ENCODE measurements around the gene FCHSD1. TPM values are rescaled to one million over a fixed set of nuclear protein-coding genes. Genes with fewer than 3 reads are reported as not detected.
A peak's percentile ranks its signal among the peaks of the same experiment; 100 is the strongest.

FCHSD1 gene
- polyA plus RNA-seq, 4 donors: 8.3 to 22.0 (median 13.6) TPM

- Histone ChIP-seq H3K9me3 (ENCODE audit: control insufficient read depth in 2 of 2, insufficient read depth in 1 of 2, low read depth in 1 of 2, low read length in 1 of 2) (no peaks in the 10 kb centered on the region), H3K27ac (ENCODE audit: low read depth in 1 of 3, low read length in 2 of 3) (no peak overlapping the region), H3K4me1 (ENCODE audit: control insufficient read depth in 3 of 3, insufficient read depth in 2 of 3, low read depth in 1 of 3, low read length in 2 of 3) (peaks cover 0 to 13% (median 0%) of the 10 kb centered on the region in 3 donors), H3K36me3 (ENCODE audit: control insufficient read depth in 3 of 3, insufficient read depth in 2 of 3, low read depth in 1 of 3, low read length in 3 of 3) (no peaks in the 10 kb centered on the region), H3K27me3 (ENCODE audit: control insufficient read depth in 3 of 3, insufficient read depth in 3 of 3, low read length in 3 of 3) (peaks cover 0 to 19% (median 0%) of the 10 kb centered on the region in 3 donors), H3K4me3 (ENCODE audit: low read depth in 1 of 3, low read length in 3 of 3) (peak overlapping the region in 1 of 3 donors; percentile 28)
- FAIRE-seq (no peak), DNase-seq (peak; percentile 76 to 92)
- WGBS, 3 donors: 2 to 4% (median 3%) methylated on average over 30 of the region's 30 CpGs
Measured at GRCh38 chr5:141691867-141692532, 40.8 kb upstream of the FCHSD1 start.

DNA sequence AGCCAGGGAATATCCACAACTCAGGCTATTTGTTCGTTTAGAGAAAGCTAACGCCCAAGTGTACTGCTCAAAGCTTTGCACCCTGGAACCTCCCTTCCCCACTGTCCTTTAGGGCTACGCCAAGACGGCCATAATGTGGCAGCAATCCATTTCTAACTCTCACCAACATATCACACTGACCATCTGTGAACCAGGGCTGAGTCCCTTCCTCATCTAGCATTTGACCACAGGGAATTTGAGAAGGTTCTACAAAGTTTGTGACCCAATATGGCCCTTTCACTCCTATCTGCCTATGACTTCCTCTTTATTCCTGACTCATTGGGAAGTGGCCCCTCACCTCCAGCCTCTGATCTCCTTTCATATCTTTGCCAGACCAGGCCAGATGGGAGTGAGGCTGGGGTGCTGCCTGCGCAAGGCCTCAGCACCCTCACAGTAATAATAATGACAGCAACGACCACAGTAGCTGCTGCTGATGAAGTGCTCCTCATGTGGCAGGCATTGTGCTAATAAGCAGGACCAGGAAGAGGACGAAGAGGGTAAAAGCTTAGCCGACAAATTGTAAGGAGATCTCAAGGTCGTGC lies 40.2 kb upstream of the FCHSD1 start:
- peaks cover 0 to 13% (median 0%) of the 10 kb centered on the region in 3 donors for H3K4me1 ChIP-seq (ENCODE audit: control insufficient read depth in 3 of 3, insufficient read depth in 2 of 3, low read depth in 1 of 3, low read length in 2 of 3)
- DNase-seq (no peak), FAIRE-seq (no peak)
- WGBS, 3 donors: 74 to 78% (median 76%) methylated on average over 9 of the region's 9 CpGs
- no peaks in the 10 kb centered on the region for H3K36me3 ChIP-seq (ENCODE audit: control insufficient read depth in 3 of 3, insufficient read depth in 2 of 3, low read depth in 1 of 3, low read length in 3 of 3)
- no peak overlapping the region for H3K4me3 ChIP-seq (ENCODE audit: low read depth in 1 of 3, low read length in 3 of 3)
- no peaks in the 10 kb centered on the region for H3K9me3 ChIP-seq (ENCODE audit: control insufficient read depth in 2 of 2, insufficient read depth in 1 of 2, low read depth in 1 of 2, low read length in 1 of 2)
- H3K27ac ChIP-seq (ENCODE audit: low read depth in 1 of 3, low read length in 2 of 3): no peak overlapping the region
- H3K27me3 ChIP-seq (ENCODE audit: control insufficient read depth in 3 of 3, insufficient read depth in 3 of 3, low read length in 3 of 3): peaks cover 0 to 17% (median 0%) of the 10 kb centered on the region in 3 donors

- DNase-seq (no peak), FAIRE-seq (no peak)
- Histone ChIP-seq H3K27ac (ENCODE audit: low read depth in 1 of 3, low read length in 2 of 3) (no peak overlapping the region), H3K27me3 (ENCODE audit: control insufficient read depth in 3 of 3, insufficient read depth in 3 of 3, low read length in 3 of 3) (peaks cover 0 to 17% (median 0%) of the 10 kb centered on the region in 3 donors), H3K9me3 (ENCODE audit: control insufficient read depth in 2 of 2, insufficient read depth in 1 of 2, low read depth in 1 of 2, low read length in 1 of 2) (no peaks in the 10 kb centered on the region), H3K4me1 (ENCODE audit: control insufficient read depth in 3 of 3, insufficient read depth in 2 of 3, low read depth in 1 of 3, low read length in 2 of 3) (peaks cover 0 to 7% (median 7%) of the 10 kb centered on the region in 3 donors), H3K36me3 (ENCODE audit: control insufficient read depth in 3 of 3, insufficient read depth in 2 of 3, low read depth in 1 of 3, low read length in 3 of 3) (no peaks in the 10 kb centered on the region), H3K4me3 (ENCODE audit: low read depth in 1 of 3, low read length in 3 of 3) (no peak overlapping the region)
- WGBS, 3 donors: 80 to 84% (median 81%) methylated on average over 3 of the region's 3 CpGs
Measured at GRCh38 chr5:141686648-141687416, 35.6 kb upstream of the FCHSD1 start.

DNA sequence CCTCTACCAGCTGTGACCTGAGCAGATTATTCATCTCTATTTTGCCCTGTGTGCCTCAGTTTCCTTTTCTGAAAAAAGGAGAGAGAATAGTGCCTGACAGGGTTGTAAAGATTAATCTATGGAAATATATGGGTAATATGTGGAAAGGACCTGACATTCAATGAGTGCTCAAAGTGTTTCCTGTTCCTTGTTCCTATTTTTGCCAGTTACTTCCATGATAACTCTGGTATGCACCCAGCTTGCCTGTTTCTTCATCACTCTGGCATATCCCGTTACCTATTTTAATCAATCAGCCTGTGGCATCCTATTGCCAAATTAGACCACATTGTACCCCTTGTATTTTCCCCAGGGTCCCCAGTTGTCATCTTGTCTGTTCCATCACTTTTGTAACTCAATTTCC lies 34.4 kb upstream of the FCHSD1 start:
- WGBS, 3 donors: 78 to 95% (median 92%) methylated on average over 1 of the region's 1 CpG
- peaks cover 4 to 18% (median 7%) of the 10 kb centered on the region in 3 donors for H3K4me1 ChIP-seq (ENCODE audit: control insufficient read depth in 3 of 3, insufficient read depth in 2 of 3, low read depth in 1 of 3, low read length in 2 of 3)
- peaks cover 0 to 2% (median 0%) of the 10 kb centered on the region in 3 donors for H3K36me3 ChIP-seq (ENCODE audit: control insufficient read depth in 3 of 3, insufficient read depth in 2 of 3, low read depth in 1 of 3, low read length in 3 of 3)
- FAIRE-seq (no peak), DNase-seq (no peak)
- H3K27ac ChIP-seq (ENCODE audit: low read depth in 1 of 3, low read length in 2 of 3): no peak overlapping the region
- no peaks in the 10 kb centered on the region for H3K9me3 ChIP-seq (ENCODE audit: control insufficient read depth in 2 of 2, insufficient read depth in 1 of 2, low read depth in 1 of 2, low read length in 1 of 2)
- H3K4me3 ChIP-seq (ENCODE audit: low read depth in 1 of 3, low read length in 3 of 3): no peak overlapping the region
- H3K27me3 ChIP-seq (ENCODE audit: control insufficient read depth in 3 of 3, insufficient read depth in 3 of 3, low read length in 3 of 3): peaks cover 0 to 11% (median 0%) of the 10 kb centered on the region in 3 donors

DNA sequence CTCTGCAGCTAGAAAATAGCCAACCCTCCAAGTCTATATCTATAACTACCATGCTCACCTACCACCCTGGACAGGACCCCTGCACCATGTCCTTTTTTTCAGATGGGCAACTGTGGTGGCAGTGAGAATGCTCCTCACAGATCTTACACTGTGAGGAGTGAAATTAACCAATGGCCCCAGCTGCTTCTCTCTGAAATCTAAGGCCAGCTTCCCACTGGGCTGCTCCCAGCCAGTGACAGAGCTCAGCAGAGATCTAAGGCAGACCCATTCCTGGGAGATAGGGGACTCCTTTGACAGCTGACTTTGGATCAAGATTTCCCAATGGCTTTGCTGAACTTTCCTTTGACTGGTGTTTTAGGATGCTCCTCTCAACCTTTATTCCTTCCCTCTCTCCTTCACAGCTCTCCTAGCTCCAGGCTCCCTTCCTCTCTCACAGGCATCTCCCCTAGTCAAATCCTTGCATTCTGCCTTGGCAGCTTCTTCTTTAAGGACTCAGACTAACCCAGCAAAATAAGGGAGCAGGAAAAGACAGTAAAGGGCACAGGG lies 32.5 kb upstream of the FCHSD1 start:
- FAIRE-seq: no peak
- Histone ChIP-seq H3K27me3 (ENCODE audit: control insufficient read depth in 3 of 3, insufficient read depth in 3 of 3, low read length in 3 of 3) (no peaks in the 10 kb centered on the region), H3K4me1 (ENCODE audit: control insufficient read depth in 3 of 3, insufficient read depth in 2 of 3, low read depth in 1 of 3, low read length in 2 of 3) (peaks cover 4 to 27% (median 7%) of the 10 kb centered on the region in 3 donors), H3K27ac (ENCODE audit: low read depth in 1 of 3, low read length in 2 of 3) (no peak overlapping the region), H3K9me3 (ENCODE audit: control insufficient read depth in 2 of 2, insufficient read depth in 1 of 2, low read depth in 1 of 2, low read length in 1 of 2) (no peaks in the 10 kb centered on the region), H3K4me3 (ENCODE audit: low read depth in 1 of 3, low read length in 3 of 3) (no peak overlapping the region), H3K36me3 (ENCODE audit: control insufficient read depth in 3 of 3, insufficient read depth in 2 of 3, low read depth in 1 of 3, low read length in 3 of 3) (peaks cover 0 to 16% (median 0%) of the 10 kb centered on the region in 3 donors)
- no peak for DNase-seq

DNA sequence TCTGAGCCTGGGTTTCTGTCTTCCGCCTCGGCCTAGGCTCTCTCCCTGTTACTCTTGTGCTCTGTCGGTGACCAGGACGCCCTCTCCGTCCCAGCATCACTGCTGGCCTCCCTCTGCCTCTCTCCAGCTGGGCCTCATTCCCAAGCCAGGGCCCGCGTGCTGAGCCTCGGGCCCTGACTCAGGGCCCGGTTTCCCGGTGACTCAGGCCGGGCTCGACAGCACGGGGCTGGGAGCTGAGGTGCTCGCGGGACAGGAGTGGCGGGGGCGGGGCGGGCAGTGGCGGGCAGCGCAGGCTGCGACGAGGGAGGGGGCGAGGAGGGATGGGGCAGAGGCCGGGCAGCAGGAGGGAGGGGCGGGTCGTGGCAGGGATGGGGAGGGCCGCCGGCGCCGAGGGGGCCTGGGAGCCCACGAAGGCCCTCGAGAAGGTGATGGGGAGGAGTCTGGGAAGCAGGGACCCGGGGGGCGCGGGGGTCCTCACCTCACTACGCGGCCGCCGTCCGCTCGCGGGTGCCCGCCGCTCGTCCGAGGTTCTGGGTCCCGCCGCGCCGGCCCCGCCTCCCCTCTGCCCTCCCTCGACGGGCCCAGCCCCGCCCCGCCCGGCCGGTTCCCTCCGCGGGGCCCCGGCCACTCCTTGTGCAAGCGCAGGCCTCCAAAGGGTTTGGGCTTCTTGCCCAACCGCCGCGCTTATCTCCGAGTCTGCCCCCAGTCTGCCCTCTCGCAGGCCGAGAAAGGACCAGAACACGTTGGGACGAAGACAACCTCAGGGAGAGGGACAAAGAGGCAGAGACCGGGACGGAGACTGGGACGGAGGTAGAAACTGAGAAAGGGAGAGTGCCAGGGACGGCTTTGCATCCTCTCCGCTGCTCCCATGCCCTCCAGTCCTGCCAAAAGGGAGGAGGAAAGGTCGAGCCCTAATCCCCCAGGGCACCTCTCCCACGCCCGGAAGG lies 30.8 kb upstream of the FCHSD1 start, which contains the start of gene ARAP3:
Gene ARAP3 (minus strand): TSS at position 536 of the 947 bp plus-strand sequence. CDS start 1,744 bp downstream, outside the sequence.
- Histone ChIP-seq H3K9me3 (ENCODE audit: control insufficient read depth in 2 of 2, insufficient read depth in 1 of 2, low read depth in 1 of 2, low read length in 1 of 2) (no peaks in the 10 kb centered on the region), H3K27me3 (ENCODE audit: control insufficient read depth in 3 of 3, insufficient read depth in 3 of 3, low read length in 3 of 3) (no peaks in the 10 kb centered on the region), H3K4me1 (ENCODE audit: control insufficient read depth in 3 of 3, insufficient read depth in 2 of 3, low read depth in 1 of 3, low read length in 2 of 3) (peaks cover 4 to 27% (median 7%) of the 10 kb centered on the region in 3 donors), H3K36me3 (ENCODE audit: control insufficient read depth in 3 of 3, insufficient read depth in 2 of 3, low read depth in 1 of 3, low read length in 3 of 3) (peaks cover 0 to 23% (median 2%) of the 10 kb centered on the region in 3 donors), H3K4me3 (ENCODE audit: low read depth in 1 of 3, low read length in 3 of 3) (peak within 1 kb of the TSS; percentile 32 to 37 (median 33)), H3K27ac (ENCODE audit: low read depth in 1 of 3, low read length in 2 of 3) (peak within 1 kb of the TSS; percentile 27 to 93 (median 70))
- peak; percentile 75 to 92 for DNase-seq
- no peak for FAIRE-seq
- 4 to 8% (median 5%) methylated on average over 59 to 77 of the region's 77 CpGs for WGBS, 3 donors

DNA sequence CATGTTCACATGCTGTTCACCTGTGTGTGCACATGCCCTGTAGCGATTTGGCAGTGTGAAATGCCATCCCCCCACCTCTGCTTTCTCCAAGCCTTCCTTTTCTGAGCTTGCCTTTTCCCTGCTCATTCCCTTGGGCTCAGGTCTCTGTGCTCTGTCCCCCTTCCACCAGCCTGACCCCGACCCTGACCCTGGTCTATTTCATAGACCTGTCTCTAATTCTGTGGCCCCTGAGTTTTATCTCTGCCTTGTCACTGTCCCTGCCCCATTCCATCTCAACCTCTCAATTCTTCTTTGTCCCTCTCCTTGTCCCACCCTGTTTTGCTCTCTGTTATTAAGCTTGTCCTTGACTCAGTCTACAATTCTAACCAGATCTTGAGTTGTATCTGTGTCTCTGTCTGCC lies 30.1 kb upstream of the FCHSD1 start:
- H3K27ac ChIP-seq (ENCODE audit: low read depth in 1 of 3, low read length in 2 of 3): peak overlapping the region; percentile 27 to 93 (median 65)
- no peak for FAIRE-seq
- no peak for DNase-seq
- H3K36me3 ChIP-seq (ENCODE audit: control insufficient read depth in 3 of 3, insufficient read depth in 2 of 3, low read depth in 1 of 3, low read length in 3 of 3): peaks cover 0 to 23% (median 2%) of the 10 kb centered on the region in 3 donors
- 54 to 73% (median 69%) methylated on average over 2 of the region's 2 CpGs for WGBS, 3 donors
- H3K27me3 ChIP-seq (ENCODE audit: control insufficient read depth in 3 of 3, insufficient read depth in 3 of 3, low read length in 3 of 3): no peaks in the 10 kb centered on the region
- no peaks in the 10 kb centered on the region for H3K9me3 ChIP-seq (ENCODE audit: control insufficient read depth in 2 of 2, insufficient read depth in 1 of 2, low read depth in 1 of 2, low read length in 1 of 2)
- peaks cover 4 to 27% (median 7%) of the 10 kb centered on the region in 3 donors for H3K4me1 ChIP-seq (ENCODE audit: control insufficient read depth in 3 of 3, insufficient read depth in 2 of 3, low read depth in 1 of 3, low read length in 2 of 3)
- H3K4me3 ChIP-seq (ENCODE audit: low read depth in 1 of 3, low read length in 3 of 3): peak overlapping the region in 2 of 3 donors; percentile 32 to 33
